AG09309 (cell line): ENCODE results near the gene ADCY2.

Experiments used
- DNase-seq: peaks from one replicate; pipeline ENCODE4 v3.0.0-alpha.2; 2010; ENCODE audit warnings: low read depth
- H3K4me3 ChIP-seq: 2 replicates; pipeline ENCODE4 v1.5.1; 2011; ENCODE audit warnings: mild to moderate bottlenecking, low read depth, low read length, moderate library complexity; ENCODE audit not compliant: control insufficient read depth
- CTCF ChIP-seq: IDR thresholded peaks from 2 replicates; pipeline ENCODE4 v1.5.1; 2011; ENCODE audit warnings: mild to moderate bottlenecking, low read depth, low read length, inconsistent platforms; ENCODE audit not compliant: insufficient read depth, control insufficient read depth; ENCODE audit errors: missing control alignments

ADCY2 gene

GRCh38 chr5:7745882-7746610 is 350.1 kb downstream of the ADCY2 start:
- DNase-seq: peak; percentile 29
- H3K4me3 ChIP-seq: no peak overlapping the region
- TF ChIP-seq CTCF: peak; percentile 86

DNA sequence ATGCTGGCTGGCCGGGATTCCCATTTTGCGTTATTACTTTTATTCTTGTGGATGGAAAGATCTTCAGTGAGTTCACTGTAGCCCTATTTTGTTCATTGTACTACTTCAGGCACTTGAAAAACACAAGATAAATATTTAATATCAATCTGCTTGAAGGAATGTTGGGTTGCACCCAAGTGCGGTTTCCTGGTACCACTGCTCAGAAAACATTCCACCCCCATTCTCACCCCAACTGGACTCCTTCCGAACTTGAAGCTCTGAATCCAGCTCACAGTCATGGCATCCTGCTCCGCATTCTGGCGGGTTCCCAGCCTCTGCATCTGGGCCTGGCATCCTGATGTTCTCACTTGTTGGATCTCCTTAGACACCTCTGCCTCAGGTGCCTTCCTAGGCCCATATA is 351.8 kb downstream of the ADCY2 start:
- DNase-seq: no peak
- H3K4me3 ChIP-seq: no peak overlapping the region
- TF ChIP-seq CTCF: no peak

DNA sequence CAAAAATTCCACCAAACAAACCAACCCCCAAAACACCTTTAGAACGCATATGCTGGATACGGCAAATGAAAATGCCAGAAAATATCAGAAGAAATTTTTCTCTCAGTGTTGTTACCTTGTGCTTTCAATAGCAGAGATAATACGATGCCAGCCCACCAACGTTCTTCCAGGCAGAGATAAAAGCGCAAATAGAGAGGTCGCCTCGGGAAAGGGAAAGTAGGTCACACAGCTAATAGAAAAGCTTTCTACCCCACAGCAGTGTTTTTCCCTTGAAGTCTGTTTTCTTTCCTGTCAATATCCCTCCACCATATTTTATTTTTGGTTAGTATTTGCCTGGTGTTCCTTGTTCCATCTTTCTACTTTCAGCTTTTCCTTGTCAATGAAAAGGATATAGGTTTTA is 353.7 kb downstream of the ADCY2 start:
- H3K4me3 ChIP-seq: no peak overlapping the region
- DNase-seq: no peak
- no peak for TF ChIP-seq CTCF

DNA sequence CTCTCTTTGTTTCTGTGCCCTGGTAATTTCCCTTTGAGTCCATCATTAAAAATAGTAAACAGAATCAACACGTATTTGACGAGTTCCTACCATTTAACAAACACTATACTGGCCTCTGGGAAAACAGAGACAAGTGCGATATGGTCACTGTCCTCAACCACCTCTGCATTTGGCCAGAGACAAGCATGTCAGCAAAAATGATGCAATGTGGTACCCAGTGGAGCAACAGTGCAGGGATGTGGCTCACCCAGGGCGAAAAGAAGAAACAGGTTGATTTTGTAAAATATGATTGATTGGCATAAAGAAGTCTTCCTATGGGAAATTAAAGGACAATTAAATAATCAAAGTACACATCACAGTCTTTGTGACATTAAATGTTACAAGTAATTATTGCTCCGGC is 355.9 kb downstream of the ADCY2 start:
- TF ChIP-seq CTCF: no peak
- no peak for DNase-seq
- no peak overlapping the region for H3K4me3 ChIP-seq

DNA sequence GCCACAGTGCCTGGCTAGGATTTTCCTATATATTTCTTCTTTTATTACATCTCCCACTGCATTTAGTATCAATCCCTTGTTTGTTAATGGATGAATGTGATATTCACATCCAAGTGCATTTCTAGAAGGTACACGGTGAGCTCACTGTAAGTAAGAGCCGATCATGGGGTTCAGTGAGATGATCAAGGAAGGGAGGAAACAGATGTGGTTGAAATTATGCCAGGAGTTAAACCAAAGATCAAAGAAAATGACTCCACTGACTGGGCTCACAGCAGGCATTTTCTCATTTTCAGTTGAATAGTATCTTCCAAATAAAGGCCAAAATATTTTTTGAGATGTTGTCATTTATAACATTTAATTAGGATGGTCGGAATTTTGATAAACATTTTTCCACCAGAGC is 357.2 kb downstream of the ADCY2 start:
- TF ChIP-seq CTCF: no peak
- no peak for DNase-seq
- no peak overlapping the region for H3K4me3 ChIP-seq

GRCh38 chr5:7753596-7753995 is 357.7 kb downstream of the ADCY2 start:
- no peak for DNase-seq
- TF ChIP-seq CTCF: no peak

More at GRCh38 chr5:7753596-7753995, 357.7 kb downstream of the ADCY2 start:
- no peak overlapping the region for H3K4me3 ChIP-seq
